ENCODE results near the gene FHIT.

FHIT gene

DNA sequence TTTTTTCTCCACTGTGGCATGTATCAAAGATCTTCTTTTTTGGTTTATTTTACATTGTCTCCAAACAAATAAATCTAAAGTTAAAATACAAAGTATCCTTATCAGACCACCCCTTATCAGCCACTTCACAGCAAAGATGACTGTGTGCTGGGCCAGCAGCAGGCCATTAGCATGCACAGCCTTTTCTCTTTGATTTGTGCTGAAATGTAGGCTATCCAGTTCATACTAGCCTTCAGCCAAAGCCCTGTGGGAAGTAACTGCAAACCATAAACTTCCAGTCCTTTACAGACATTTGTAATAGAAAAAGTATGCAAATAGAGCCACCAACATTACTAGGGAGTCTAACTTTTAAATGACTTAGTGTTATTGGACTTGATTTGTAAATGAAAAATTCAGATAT, 816.3 kb downstream of the FHIT start:
- no peak for DNase-seq (ENCODE audit: extremely low read depth in 1 of 2, low read depth in 1 of 2)

DNA sequence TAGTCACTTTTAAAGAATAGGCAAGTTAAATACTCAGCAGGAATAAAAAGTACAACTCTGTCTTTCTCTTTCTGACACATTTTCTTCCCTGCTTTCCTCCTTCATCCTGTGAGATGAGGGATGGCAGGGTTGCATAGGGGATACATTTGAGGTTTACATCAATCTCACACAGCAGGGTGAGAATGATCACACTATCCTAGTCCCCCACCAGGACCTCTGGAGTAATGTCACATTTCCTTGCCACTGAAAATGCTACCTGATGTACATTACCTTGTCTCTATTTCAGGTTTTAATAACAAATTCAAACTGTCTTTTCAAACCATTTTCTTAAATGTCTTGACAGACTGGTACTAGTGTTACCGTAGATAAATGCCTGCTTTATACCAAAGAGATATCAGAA, 816.9 kb downstream of the FHIT start:
- DNase-seq (ENCODE audit: extremely low read depth in 1 of 2, low read depth in 1 of 2): no peak

DNA sequence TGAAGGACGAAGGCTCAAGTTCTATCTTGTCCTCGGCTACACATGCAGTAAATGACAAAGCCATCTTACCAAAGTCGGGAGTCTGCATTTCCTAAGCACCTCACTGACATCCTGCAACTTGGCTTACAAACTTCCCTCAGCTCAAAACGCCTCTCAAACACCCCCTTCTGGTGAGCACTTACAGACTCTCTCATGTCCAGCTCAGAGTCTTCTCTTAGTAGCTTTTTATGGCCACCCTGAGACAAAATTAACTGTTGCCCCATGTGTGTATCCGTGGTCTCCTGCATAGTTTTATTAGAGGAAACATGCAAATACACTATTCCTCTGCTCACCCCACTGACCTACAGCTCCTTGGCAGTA, 819.7 kb downstream of the FHIT start:
- DNase-seq (ENCODE audit: extremely low read depth in 1 of 2, low read depth in 1 of 2): no peak

DNA sequence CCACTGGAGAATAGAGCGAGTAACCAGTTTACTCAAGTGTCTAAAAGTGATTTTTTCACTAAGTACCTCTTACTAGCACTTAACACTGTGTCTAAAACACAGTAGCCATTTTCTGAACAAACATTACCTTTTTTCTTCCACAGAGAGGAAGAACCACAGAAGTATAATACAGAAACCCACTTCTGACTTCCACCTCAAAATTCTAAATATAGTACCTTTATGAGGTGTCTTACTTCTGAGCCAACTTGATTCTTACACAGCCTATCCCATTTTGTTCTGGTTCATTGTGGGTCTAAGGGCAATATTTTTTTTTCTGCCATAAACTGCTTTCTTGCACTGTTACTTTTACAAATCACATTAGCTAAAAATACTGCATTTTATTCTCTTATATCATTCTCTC, 821.0 kb downstream of the FHIT start:
- DNase-seq (ENCODE audit: extremely low read depth in 1 of 2, low read depth in 1 of 2): no peak

DNA sequence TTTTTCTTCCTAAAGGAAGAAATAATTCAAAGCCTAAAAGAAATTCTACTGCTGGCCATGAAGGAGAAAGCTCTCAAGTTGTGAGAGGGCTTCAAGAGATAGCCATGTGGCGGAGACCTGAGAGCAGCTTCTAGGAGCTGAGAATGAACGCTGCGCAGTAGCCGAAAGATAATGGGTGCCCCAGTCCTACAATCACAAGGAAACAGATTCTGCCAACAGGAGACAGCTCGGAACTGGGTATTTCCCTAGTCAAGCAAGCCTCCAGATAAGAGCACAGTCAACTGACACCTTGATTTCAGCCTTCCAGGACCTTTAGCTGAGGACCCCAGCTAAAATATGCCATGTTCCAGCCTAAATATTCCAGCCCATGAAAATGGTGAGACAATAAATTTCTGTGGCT, 824.1 kb downstream of the FHIT start:
- no peak for DNase-seq (ENCODE audit: extremely low read depth in 1 of 2, low read depth in 1 of 2)

DNA sequence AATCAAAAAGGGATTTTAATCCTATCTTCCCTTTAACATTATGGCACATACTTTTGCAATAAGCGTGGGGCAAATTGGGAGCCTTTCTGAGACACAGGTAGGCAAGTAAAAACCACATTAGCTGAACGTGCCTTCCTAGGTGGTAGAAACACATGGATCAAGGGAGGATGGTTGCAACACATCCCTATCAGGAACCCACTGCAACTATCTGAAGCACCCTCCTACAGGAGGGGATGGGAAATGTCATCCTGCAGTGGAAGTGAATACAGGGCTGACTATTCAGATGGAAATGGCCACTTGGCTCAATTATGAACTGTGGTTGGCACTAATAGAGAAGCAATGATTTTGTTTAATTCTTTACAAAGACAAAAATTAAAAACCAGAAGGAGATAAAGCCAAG, 826.3 kb downstream of the FHIT start:
- DNase-seq (ENCODE audit: extremely low read depth in 1 of 2, low read depth in 1 of 2): no peak

DNA sequence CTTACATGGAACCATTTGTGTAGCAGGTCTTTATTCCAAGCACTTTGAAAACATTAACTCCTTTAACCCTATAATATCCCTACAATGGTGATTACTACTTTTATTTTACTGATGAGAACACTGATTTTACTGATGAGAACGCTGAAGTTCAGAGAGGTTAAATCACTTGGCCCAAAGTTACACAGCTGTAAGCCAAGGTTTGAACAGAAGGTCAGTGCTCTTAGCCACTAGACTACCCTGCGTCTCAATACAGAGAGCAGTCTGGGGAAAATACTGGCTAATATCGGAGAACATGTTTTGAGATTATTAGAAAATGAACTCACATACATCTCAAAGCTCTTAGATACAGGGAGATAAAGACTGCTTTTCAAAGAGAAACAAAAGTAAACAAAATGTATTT, 827.2 kb downstream of the FHIT start:
- DNase-seq (ENCODE audit: extremely low read depth in 1 of 2, low read depth in 1 of 2): no peak

DNA sequence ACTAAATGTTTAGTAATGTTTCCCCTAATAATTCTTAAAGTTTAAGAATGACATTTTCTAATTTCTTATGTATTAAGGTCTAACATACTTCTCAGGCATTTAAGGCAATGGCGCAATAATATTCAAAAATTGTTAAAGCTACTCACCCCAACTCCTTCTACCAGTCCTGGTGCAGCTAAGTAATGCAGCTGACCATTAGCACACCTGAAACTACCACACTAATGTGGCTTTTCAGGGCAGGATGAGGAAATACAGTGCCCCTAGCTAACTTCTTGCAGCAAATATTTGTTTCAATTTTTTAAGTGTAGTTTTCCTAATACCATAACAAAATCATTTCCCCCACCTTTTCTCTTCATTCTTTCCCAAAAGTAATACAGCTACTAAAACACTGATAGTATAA, 827.7 kb downstream of the FHIT start:
- no peak for DNase-seq (ENCODE audit: extremely low read depth in 1 of 2, low read depth in 1 of 2)

DNA sequence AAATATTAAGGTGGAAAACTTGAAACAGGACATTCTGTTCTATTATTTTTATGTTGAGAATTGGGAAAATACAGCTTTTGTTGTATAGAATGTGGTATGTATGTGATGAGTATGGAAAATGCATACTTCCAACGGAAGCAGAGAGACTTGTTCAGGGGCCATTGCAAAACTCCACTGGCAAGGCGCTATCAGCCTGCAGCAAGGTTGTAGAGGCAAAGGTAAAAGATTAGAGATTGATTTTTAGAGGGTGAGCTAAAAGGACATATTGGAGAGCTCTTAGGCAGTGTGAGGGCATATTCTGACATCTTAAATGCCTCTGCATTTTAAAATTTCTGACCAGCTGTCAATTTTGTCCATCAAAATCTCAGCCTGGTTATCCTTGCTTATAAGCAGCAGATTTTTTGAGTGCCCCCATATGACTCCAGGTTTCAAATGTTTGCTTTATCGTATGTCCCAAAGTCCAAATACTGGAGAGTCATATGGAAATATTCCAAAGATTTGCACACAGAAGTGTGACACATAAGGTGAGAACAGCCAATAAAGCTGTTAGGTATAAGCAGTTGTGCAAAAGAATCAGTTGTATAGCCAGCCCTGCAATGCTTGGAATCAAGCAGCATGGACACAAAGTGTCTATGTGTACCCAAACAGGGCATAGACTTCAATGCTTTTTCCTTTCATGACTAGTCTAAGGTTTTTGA, 829.4 kb downstream of the FHIT start:
- DNase-seq (ENCODE audit: extremely low read depth in 1 of 2, low read depth in 1 of 2): no peak

DNA sequence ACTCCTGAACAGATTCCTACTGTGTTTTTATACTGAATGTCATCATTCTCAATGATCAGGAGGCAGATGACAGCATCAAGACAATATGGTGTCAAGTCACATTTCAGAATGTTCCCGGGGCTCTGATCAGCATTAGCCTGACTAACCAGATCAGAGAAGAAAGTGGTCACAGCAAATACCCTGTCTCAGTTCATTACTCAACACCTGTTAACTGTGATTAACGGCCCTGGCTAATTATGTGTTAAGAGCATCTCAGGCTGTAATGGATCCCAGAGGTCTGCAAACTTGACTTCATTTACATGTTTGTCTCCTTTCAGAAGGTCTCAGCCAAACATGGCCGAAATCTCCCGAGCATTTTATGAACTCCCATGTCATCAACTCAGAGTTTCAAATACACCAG, 833.7 kb downstream of the FHIT start:
- no peak for DNase-seq (ENCODE audit: extremely low read depth in 1 of 2, low read depth in 1 of 2)

DNA sequence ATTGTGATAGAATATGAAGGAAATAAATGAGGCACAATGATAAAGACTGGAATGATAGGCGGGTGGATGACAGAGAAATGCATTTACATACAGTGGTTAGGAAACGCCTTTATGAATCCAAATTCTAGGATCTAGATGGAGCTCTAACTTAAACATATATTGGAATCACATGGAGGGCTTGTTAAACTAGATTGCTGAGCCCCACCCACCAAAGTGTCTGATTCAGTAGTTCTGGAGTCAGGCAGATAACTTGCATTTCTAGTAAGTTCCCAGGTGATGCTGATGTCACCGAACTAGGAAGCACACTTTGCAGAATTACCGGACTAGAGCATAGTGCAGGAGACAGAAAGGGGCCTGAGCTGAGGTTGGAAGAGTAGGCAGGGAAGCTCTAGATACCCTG, 837.2 kb downstream of the FHIT start:
- DNase-seq (ENCODE audit: extremely low read depth in 1 of 2, low read depth in 1 of 2): no peak

DNA sequence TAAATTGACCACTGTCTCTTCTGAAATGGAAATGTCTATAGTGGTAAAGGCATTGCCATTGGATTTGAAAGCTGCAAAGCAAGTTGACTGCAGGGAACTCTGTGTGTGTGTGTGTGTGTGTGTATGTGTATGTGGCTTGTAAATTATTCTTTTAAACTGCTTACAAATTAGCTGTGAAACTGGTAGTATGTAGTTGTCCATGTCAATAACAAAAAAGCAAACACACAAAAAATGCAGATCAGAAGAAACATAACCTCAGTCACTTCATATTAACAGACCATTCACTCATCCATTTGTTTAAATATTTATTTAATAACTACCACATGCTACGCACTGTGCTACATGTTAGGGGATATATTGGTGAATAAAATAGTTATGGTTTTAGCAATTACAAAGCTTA, 837.7 kb downstream of the FHIT start:
- no peak for DNase-seq (ENCODE audit: extremely low read depth in 1 of 2, low read depth in 1 of 2)

DNA sequence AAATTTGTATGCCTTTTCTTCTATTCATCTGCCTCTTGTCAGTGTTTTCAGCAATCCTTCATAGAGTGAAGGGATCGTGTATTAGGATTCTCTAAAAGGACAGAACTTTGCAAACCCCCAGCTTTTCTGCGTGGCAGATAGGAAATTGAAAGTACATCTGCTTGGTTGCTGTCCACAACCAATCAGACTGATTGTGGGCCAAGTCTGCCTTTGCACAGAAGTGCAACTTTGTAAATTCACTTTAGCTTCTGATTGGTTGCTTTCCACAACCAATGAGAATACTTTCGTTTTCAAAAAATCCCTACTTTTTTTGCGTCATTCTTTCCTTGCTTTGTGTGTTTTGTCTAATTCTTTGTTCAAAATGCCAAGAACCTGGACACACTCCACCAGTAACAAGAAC, 847.4 kb downstream of the FHIT start:
- no peak for DNase-seq (ENCODE audit: extremely low read depth in 1 of 2, low read depth in 1 of 2)

DNA sequence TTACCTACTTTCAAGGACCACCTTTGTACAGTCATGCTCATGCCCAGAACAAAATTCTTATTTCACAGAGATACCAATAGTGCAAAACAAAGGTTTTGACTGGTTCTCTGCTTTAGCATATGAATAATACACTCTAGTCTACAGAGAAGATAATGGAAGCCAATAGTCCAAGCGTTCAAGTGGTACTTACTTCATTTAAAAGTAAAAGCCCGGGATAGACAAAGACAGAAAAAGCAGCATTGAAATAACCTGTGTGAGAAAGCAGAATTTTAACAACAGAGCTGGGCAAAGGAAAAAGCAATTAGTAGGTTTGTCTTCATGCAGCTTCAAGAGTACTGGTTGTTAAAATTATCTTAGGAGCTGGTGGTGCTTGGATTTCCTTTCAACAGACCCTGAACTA, 848.3 kb downstream of the FHIT start:
- no peak for DNase-seq (ENCODE audit: extremely low read depth in 1 of 2, low read depth in 1 of 2)

DNA sequence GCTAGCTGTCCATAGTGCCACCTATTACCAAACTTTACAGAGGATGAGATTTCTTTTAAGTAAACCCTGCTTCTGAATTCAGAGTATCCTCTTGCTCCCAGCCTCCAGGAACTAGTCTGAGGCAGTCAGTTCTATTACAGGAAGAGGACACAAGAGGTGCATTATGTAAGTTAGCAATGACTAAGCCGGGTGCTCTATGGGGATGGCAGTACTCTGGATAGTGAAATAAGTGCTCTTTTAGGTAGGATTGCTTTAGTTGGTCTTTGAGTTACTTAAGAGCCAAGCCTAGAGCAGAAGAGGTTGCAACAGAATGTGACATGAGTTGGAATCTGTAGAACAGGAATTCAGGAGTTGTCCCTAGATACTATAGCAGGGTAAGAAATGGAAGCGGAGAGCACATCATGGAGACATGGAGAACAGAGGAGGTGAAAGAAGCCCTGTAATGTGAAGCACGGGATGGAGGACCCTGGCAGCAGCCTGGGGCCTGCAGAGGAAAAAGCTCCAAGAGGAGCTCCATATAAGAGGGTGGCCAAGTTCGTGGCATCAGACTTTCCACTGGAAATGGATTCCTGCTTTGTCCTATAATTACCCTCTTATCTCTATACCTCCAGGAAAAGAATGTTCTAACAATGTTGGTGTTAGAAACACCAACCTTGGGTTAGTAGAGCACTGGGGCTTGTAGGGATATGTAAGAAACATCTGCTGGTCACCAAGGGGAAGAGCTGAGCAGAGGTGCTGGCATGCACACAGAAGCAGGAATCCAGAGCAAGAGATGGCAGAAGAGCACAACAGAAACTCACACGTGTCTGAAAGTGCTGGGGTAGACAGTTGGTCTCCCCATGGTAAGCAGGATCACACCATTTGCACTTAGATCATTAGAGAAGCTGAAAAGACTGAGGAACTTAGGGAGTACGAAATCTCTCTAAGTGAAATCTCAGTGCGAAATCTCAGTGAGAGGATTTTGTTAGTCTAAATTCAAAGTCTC, 851.1 kb downstream of the FHIT start:
- DNase-seq (ENCODE audit: extremely low read depth in 1 of 2, low read depth in 1 of 2): no peak

DNA sequence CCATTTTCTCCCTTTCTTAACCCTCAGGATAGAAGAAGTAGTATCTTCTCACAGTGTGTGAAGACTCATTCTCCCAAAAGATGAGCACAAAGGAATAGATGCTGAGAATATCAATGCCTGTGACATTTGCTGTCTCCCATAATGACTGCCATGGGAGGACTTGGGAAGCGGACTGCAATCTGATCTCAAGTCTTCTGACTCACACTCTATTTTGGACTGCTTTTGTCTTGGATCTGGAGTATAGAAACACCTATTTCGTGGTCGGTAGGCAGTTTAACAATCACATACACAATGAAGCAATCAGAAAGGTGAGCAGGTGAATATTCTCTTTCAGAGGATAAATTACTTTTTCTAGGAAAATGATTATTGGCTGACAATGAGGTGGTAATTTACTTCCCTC, 852.0 kb downstream of the FHIT start:
- no peak for DNase-seq (ENCODE audit: extremely low read depth in 1 of 2, low read depth in 1 of 2)

DNA sequence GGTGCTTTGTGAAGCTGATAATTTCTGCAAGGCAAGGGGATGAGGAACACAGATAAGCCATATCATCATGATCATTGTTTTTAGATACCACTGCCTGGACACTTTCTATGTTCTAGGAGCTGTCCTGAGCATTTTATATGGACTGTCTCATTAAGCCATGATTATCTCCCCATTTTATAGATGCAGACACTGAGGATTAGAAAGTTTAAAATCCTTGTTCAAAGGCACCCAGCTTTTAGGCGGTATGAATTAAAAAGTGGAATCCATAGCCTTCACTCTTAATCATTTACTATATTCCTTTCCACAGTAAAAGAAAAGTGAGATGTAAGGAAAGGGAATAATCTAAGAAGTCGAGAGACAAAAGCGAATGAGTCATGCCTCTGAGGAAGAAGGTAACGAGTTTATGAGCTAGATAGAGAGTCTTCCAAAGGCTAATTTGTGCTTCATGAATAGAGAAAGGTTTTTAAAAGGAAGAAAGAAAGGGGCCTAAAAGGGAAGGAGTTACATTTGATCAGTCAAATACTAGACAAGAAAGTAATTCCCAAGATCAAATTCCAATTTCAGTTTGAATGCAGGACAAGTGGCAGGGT, 856.0 kb downstream of the FHIT start:
- no peak for DNase-seq (ENCODE audit: extremely low read depth in 1 of 2, low read depth in 1 of 2)

DNA sequence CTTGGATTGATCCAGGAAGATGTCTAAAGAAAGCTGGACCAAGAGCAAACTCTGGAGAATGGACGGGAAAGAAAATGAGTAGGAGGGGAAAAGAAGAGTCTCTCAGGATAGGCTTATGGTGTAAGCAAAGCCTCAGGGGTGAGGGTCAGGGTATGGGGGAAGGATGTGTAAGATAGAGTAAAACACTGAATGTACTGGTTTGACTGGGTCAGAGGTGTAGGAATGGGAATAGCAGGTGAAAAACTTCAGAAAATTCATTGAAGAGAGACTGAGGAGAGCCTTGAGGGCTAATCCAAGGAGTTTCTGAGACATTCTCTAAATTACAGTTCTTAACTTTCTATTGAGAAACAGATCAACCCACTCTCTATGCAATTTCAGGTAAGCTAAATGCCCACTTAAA, 857.3 kb downstream of the FHIT start:
- no peak for DNase-seq (ENCODE audit: extremely low read depth in 1 of 2, low read depth in 1 of 2)

DNA sequence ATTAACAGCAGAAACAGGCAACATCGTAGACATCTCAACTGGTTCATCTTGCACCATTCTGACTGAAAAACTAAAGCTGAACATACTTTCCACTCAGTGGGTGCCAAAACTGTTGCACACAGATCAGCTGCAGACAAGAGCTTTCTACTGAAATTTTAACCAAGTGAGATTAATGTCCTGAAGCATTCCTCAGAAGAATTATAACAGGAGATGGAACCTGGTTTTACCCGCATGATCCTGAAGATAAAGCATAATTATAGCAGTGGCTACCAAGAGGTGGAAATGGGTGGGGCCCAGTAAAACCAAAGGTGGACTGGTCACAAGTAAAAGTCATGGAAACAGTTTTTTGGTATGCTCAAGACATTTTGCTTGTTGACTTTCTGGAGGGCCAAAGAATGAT, 858.8 kb downstream of the FHIT start:
- no peak for DNase-seq (ENCODE audit: extremely low read depth in 1 of 2, low read depth in 1 of 2)

DNA sequence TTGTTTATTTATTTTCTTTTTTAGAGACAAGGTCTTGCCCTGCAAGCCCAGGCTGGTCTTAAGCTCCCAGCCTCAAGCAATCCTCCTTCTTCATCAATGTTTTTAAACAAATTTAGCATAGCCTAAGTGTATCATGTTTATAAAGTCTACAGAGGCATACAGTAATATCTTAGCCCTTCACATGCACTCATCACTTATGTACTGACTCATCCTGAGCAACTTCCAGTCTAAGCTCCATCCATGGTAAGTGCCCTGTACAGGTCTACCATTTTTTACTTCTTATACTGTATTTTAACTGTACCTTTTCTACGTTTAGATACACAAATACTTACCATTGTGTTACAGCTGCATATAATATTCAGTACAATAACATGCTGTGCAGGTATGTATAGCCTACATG, 860.0 kb downstream of the FHIT start:
- DNase-seq (ENCODE audit: extremely low read depth in 1 of 2, low read depth in 1 of 2): no peak

DNA sequence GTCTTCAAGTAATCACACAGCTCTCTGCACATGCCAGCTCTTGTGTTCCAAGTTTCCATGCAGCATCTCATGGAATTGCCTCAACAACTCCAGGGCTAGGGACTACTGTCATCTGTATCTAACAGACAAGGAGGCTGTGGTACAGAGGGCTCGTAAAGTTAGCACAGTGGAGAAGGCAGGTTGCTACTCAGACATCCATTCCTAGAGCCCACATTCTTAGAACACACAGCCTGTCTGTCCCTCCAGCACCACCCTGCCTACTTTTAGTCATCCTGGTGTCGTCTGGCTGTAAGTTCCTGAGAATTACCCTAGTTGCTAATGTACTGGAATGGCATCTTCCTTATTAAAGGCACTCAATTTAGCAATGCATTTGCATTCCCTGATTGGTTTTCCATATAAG, 862.5 kb downstream of the FHIT start:
- DNase-seq (ENCODE audit: extremely low read depth in 1 of 2, low read depth in 1 of 2): no peak

DNA sequence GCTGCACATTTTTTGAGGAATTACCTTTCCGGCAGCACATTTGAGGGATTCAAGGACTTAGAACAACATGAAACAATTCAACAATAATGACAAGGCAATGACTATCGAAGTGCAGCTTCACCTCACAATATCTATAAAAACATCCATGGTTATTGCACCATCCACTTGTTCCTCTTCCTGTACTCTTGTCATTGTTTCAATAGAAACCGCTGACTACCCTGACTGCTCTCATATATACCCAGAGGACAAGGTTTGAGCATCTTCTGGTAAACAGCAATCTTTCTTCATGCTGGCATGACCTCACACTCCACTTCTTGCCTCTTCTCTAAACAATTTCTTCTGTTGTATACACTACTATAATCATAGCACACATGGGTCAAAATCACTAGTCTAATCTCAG, 864.9 kb downstream of the FHIT start:
- DNase-seq (ENCODE audit: extremely low read depth in 1 of 2, low read depth in 1 of 2): no peak

Measured in stimulated activated CD8-positive, alpha-beta memory T cell treated with anti-CD3 and anti-CD28 coated beads, Interleukin-7, amount 100 ng/mL, for 48 hours (primary cell).